Measurements from ENCODE around the gene H2AZ1.
A peak's percentile ranks its signal among the peaks of the same experiment; 100 is the strongest.

Gene H2AZ1

DNA sequence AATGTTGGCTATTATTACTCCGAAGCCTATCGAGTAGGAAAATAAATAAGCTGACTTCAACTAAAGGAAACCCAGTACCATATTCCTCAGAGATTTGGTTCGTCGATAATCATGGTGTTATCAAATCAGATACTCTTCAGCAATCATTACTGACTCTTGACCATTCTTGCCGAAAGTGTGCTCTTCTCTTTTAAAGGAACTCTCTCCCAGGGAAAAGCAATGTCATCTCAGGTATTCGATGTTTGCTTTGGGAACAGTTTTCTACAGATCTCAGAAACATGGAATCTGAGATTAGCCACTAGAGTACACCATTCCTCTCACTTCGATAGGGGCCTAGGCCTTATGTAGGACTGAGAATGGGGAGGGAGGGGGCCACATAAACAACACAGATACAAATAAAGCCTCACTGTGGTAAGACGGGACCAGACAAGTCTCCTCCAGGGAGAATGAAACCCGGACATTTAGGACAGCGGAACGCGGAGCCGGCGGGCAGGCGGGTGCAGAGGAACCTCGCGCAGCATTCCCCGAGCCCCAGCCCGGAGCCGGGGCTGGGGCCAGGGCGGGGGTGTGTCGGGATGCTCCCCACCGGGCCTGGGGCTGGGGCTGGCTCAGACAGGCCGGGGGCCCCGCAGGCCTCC, 4.2 kb downstream of the H2AZ1 start:
- Histone ChIP-seq H3K9me3 (replicated peaks; ENCODE audit: insufficient read depth, low read length) (no peaks in the 10 kb centered on the region), H3K9me2 (replicated peaks; ENCODE audit: insufficient read depth, low read length) (no peaks in the 10 kb centered on the region), H3K36me3 (replicated peaks; ENCODE audit: insufficient read depth, low read length) (peaks cover 9% of the 10 kb centered on the region; the same call in 1 of the 2 replicates), H2AFZ (ENCODE audit: low read length) (peak overlapping the region; percentile 44; the same call in 1 of the 2 replicates), H3K4me3 (ENCODE audit: low read length) (peak overlapping the region; percentile 58), H3K9ac (ENCODE audit: low read length) (peak overlapping the region; percentile 81), H3K4me1 (ENCODE audit: low read length) (peaks cover 43% of the 10 kb centered on the region), H3K27ac (ENCODE audit: low read length) (peak overlapping the region; percentile 83; the same call in 1 of the 2 replicates), H3F3A (ENCODE audit: insufficient read depth, low read length) (peaks cover 39% of the 10 kb centered on the region), H3K27me3 (replicated peaks; ENCODE audit: insufficient read depth, low read length) (no peaks in the 10 kb centered on the region), H3K4me2 (ENCODE audit: low read depth, low read length) (peak overlapping the region; percentile 86), H4K20me1 (ENCODE audit: insufficient read depth, low read length) (peaks cover 15% of the 10 kb centered on the region; the same call in 1 of the 2 replicates), H3K79me2 (ENCODE audit: low read length) (peaks cover 80% of the 10 kb centered on the region)
- TF ChIP-seq, protein P1, sequence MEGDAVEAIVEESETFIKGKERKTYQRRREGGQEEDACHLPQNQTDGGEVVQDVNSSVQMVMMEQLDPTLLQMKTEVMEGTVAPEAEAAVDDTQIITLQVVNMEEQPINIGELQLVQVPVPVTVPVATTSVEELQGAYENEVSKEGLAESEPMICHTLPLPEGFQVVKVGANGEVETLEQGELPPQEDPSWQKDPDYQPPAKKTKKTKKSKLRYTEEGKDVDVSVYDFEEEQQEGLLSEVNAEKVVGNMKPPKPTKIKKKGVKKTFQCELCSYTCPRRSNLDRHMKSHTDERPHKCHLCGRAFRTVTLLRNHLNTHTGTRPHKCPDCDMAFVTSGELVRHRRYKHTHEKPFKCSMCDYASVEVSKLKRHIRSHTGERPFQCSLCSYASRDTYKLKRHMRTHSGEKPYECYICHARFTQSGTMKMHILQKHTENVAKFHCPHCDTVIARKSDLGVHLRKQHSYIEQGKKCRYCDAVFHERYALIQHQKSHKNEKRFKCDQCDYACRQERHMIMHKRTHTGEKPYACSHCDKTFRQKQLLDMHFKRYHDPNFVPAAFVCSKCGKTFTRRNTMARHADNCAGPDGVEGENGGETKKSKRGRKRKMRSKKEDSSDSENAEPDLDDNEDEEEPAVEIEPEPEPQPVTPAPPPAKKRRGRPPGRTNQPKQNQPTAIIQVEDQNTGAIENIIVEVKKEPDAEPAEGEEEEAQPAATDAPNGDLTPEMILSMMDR (IDR thresholded peaks at IDR 0.05; ENCODE audit: low read length): no peak
- TF ChIP-seq EZH2 (optimal IDR thresholded peaks at IDR 0.05; ENCODE audit: low read depth, low read length) (no peak), EZH2phosphoT487 (IDR thresholded peaks at IDR 0.05; ENCODE audit: low read length) (no peak)
- peak; percentile 33 for DNase-seq

DNA sequence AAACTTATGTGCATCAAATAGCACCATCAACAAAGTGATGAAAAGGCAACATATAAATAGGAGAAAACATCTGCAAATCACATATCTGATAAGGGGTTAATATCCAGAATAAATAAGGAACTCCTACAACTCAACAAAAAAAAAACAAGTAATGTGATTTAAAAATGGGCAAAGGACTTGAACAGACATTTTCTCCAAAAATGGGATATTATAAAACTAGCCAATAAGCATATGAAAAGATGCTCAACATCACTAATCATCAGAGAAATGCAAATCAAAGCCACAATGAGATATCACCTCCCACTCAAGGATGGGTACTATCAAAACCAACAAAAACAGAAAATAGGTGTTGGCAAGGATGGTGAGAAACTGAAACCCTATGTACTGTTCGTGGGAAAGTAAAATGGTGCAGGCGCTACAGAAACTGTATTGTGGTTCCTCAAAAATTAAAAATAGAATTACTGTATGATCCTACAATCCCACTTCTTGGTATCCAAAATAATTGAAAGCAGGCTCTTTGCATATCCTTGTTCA, 6.1 kb downstream of the H2AZ1 start:
- Histone ChIP-seq H2AFZ (ENCODE audit: low read length) (no peak overlapping the region), H3K9me3 (replicated peaks; ENCODE audit: insufficient read depth, low read length) (no peaks in the 10 kb centered on the region), H3K4me2 (ENCODE audit: low read depth, low read length) (peak overlapping the region; percentile 44), H3K27me3 (replicated peaks; ENCODE audit: insufficient read depth, low read length) (no peaks in the 10 kb centered on the region), H4K20me1 (ENCODE audit: insufficient read depth, low read length) (peaks cover 15% of the 10 kb centered on the region; the same call in 1 of the 2 replicates), H3K79me2 (ENCODE audit: low read length) (peaks cover 82% of the 10 kb centered on the region), H3K4me3 (ENCODE audit: low read length) (no peak overlapping the region), H3K9ac (ENCODE audit: low read length) (no peak overlapping the region), H3K27ac (ENCODE audit: low read length) (peak overlapping the region; percentile 22; the same call in 1 of the 2 replicates), H3K4me1 (ENCODE audit: low read length) (peaks cover 43% of the 10 kb centered on the region), H3F3A (ENCODE audit: insufficient read depth, low read length) (peaks cover 32% of the 10 kb centered on the region), H3K9me2 (replicated peaks; ENCODE audit: insufficient read depth, low read length) (no peaks in the 10 kb centered on the region), H3K36me3 (replicated peaks; ENCODE audit: insufficient read depth, low read length) (peaks cover 9% of the 10 kb centered on the region; the same call in 1 of the 2 replicates)
- DNase-seq: peak; percentile 69
- TF ChIP-seq, protein P1 (IDR thresholded peaks at IDR 0.05; ENCODE audit: low read length): no peak
- TF ChIP-seq EZH2 (optimal IDR thresholded peaks at IDR 0.05; ENCODE audit: low read depth, low read length) (no peak), EZH2phosphoT487 (IDR thresholded peaks at IDR 0.05; ENCODE audit: low read length) (no peak)

DNA sequence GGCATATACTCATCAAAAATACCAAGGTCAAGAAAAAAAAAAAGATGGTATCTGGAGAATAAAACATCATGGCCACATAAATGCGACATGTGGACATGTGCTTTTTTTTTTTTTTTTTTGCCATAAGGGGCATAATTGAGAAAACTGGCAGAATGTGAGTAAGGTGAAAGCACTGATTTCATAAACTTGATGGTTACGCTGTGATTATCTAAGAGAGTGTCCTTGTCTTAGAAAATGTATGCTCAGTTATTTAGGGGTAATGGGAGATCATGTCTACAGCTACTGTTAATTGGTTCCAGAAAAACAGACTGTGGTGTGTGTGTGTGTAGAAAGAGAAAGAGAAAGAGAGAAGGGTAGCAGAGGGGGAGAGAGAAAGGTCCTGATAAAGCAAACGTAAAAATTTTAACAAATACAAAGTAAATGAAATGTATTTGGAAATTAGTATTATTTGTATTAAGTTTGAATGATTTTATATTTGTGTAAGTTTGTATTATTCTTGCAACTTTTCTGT, 11.8 kb downstream of the H2AZ1 start:
- Histone ChIP-seq H3K9me3 (replicated peaks; ENCODE audit: insufficient read depth, low read length) (no peaks in the 10 kb centered on the region), H3K4me2 (ENCODE audit: low read depth, low read length) (no peak overlapping the region), H3K4me1 (ENCODE audit: low read length) (peaks cover 3% of the 10 kb centered on the region; the same call in 1 of the 2 replicates), H4K20me1 (ENCODE audit: insufficient read depth, low read length) (0 out of 2 replicates have a peak, but pooled peaks cover 5% of the 10 kb centered on the region), H3K27me3 (replicated peaks; ENCODE audit: insufficient read depth, low read length) (no peaks in the 10 kb centered on the region), H3K36me3 (replicated peaks; ENCODE audit: insufficient read depth, low read length) (peaks cover 5% of the 10 kb centered on the region; the same call in 1 of the 2 replicates), H2AFZ (ENCODE audit: low read length) (no peak overlapping the region), H3K27ac (ENCODE audit: low read length) (no peak overlapping the region), H3K9me2 (replicated peaks; ENCODE audit: insufficient read depth, low read length) (no peaks in the 10 kb centered on the region), H3F3A (ENCODE audit: insufficient read depth, low read length) (no peaks in the 10 kb centered on the region), H3K9ac (ENCODE audit: low read length) (no peak overlapping the region), H3K79me2 (ENCODE audit: low read length) (peaks cover 80% of the 10 kb centered on the region), H3K4me3 (ENCODE audit: low read length) (no peak overlapping the region)
- no peak for DNase-seq
- no peak for TF ChIP-seq EZH2phosphoT487 (IDR thresholded peaks at IDR 0.05; ENCODE audit: low read length)
- TF ChIP-seq EZH2 (optimal IDR thresholded peaks at IDR 0.05; ENCODE audit: low read depth, low read length): no peak
- TF ChIP-seq, protein P1 (IDR thresholded peaks at IDR 0.05; ENCODE audit: low read length): no peak

All from MM.1S (cell line).